HG03108 (cell line): ENCODE results near the gene C11orf98.
"Not testable (repeated sequence)": the region's sequence is repeated elsewhere in the genome, so short reads cannot be mapped to it uniquely, and the experiment has no call there.

Experiments used
- ATAC-seq: cut with Tn5 transposase; IDR thresholded peaks from one replicate; pipeline ENCODE4 v1.9.1; 2021; ENCODE audit warnings: moderate library complexity; ENCODE audit not compliant: unreplicated experiment

C11orf98 gene

GRCh38 chr11:62687508-62688396 lies 22.7 kb upstream of the C11orf98 start:
- no peak for ATAC-seq

- no peak for ATAC-seq
These were observed 17.5 kb upstream of the C11orf98 start for GRCh38 chr11:62682518-62682917.

GRCh38 chr11:62680825-62681240 lies 15.8 kb upstream of the C11orf98 start:
- peak; percentile 66 for ATAC-seq

GRCh38 chr11:62678770-62679696 lies 14.0 kb upstream of the C11orf98 start, which contains the start of gene UBXN1:
UBXN1 (minus strand) TSS chr11:62679073; CDS start chr11:62678923, 150 bp downstream.
- peak; percentile 67 for ATAC-seq

GRCh38 chr11:62678433-62678769 lies 13.4 kb upstream of the C11orf98 start:
- no peak for ATAC-seq

GRCh38 chr11:62677714-62678113 lies 12.7 kb upstream of the C11orf98 start:
- ATAC-seq, result no peak

GRCh38 chr11:62677156-62677555 lies 12.1 kb upstream of the C11orf98 start:
- ATAC-seq, result no peak

- no peak for ATAC-seq
These were observed 11.7 kb upstream of the C11orf98 start for GRCh38 chr11:62676698-62677097.

- not testable (repeated sequence) for ATAC-seq
These were observed 10.4 kb upstream of the C11orf98 start for GRCh38 chr11:62675415-62675814.

GRCh38 chr11:62673196-62673525 lies 8.2 kb upstream of the C11orf98 start:
- ATAC-seq, result no peak

- ATAC-seq, result peak; percentile 53
These were observed 6.8 kb upstream of the C11orf98 start, which contains the start of the genes LBHD1 and UQCC3 for GRCh38 chr11:62671608-62672389. LBHD1 (minus strand) TSS chr11:62672267; CDS start chr11:62670031, 2,236 bp downstream. UQCC3 (plus strand) TSS chr11:62671673; CDS start chr11:62671746, 73 bp downstream.

GRCh38 chr11:62671236-62671607 lies 6.2 kb upstream of the C11orf98 start:
- ATAC-seq, result peak; percentile 5

- no peak for ATAC-seq
These were observed 4.6 kb upstream of the C11orf98 start for GRCh38 chr11:62669420-62670161.

- ATAC-seq, result no peak
These were observed 2.5 kb upstream of the C11orf98 start for GRCh38 chr11:62667460-62667859.

- ATAC-seq, result no peak
These were observed 1.4 kb upstream of the C11orf98 start for GRCh38 chr11:62666259-62666926.

GRCh38 chr11:62665599-62666258 lies 719 bp upstream of the C11orf98 start:
- ATAC-seq, result peak; percentile 20

- ATAC-seq, result peak; percentile 25
These were observed 470 bp downstream of the C11orf98 start for GRCh38 chr11:62664405-62665074.

GRCh38 chr11:62656796-62657429 lies 8.1 kb downstream of the C11orf98 start:
- ATAC-seq, result no peak
